MM.1S (cell line): ENCODE measurements around the gene AMELY.
"Not testable (repeated sequence)": the region's sequence is repeated elsewhere in the genome, so short reads cannot be mapped to it uniquely, and the experiment has no call there.

Source experiments
- CTCF ChIP-seq: fragments of 300-600 bp; sonication (generic); IDR thresholded peaks from 2 replicates; pipeline ENCODE4 v1.5.1; 2016; ENCODE audit warnings: antibody characterized with exemption, low read length, mixed read lengths
- EZH2 ChIP-seq: fragments of 300-600 bp; sonication (generic); optimal IDR thresholded peaks from 2 replicates; pipeline ENCODE3; 2017; ENCODE audit warnings: low read depth, mild to moderate bottlenecking, antibody characterized with exemption, low read length, mixed read lengths
- EZH2phosphoT487 ChIP-seq: fragments of 300-600 bp; sonication (generic); IDR thresholded peaks from 2 replicates; pipeline ENCODE4 v1.6.1; 2018; ENCODE audit warnings: antibody characterized with exemption, low read length

- not testable (repeated sequence) for TF ChIP-seq CTCF, EZH2phosphoT487, EZH2
Observed at GRCh38 chrY:6902116-6902515, 9.4 kb downstream of the AMELY start.
